Endothelial cell of umbilical vein (primary cell): Measurements from ENCODE around the gene LIPG. TPM values are rescaled to one million over a fixed set of nuclear protein-coding genes. Genes with fewer than 3 reads are reported as not detected.

Experiments used
- BruUV-seq: library from RNA; stranded (reverse); fragments of 400-500 nt; replicated peaks from 2 replicates; lab custom pipeline; 2021; lab: Mats Ljungman, UMichigan
- CTCF ChIA-PET: fragments of 300-600, 350-600 bp; sonication (Branson Sonifier 250); formaldehyde crosslinking; loops from one replicate; lab custom pipeline; 2021; ENCODE audit warnings: antibody characterized with exemption, inconsistent platforms; lab: Charles Lee
- POLR2A ChIA-PET: fragments of 300-600, 350-600 bp; sonication (Branson Sonifier 250); formaldehyde crosslinking; loops from one replicate; lab custom pipeline; 2021; ENCODE audit warnings: antibody characterized with exemption, inconsistent platforms; lab: Charles Lee
- DNase-seq: peaks from one replicate; pipeline ENCODE4 v3.0.0-alpha.2; 2011; ENCODE audit warnings: low read depth, low spot score
- FAIRE-seq: peaks from 2 replicates; lab custom pipeline; 2011; peaks lifted over from hg19 to GRCh38; lab: Jason Lieb, UNC
- H2AFZ ChIP-seq: 2 replicates; pipeline ENCODE4 v1.6.0; 2012; ENCODE audit warnings: low read depth, low read length, control low read depth, inconsistent platforms
- H3K27ac ChIP-seq: 2 replicates; pipeline ENCODE4 v1.5.1; 2011; ENCODE audit warnings: low read depth, mild to moderate bottlenecking, control low read depth, low read length, moderate library complexity; ENCODE audit not compliant: insufficient read depth
- H3K27me3 ChIP-seq, 2 experiments: 2 replicates each; pipeline versions ENCODE4 v1.6.0 to v1.6.1; 2011; ENCODE audit warnings: low read length in 2 of 2, mixed read lengths in 1 of 2; ENCODE audit not compliant: control insufficient read depth in 2 of 2, insufficient read depth in 2 of 2
- H3K36me3 ChIP-seq, 2 experiments: 2 replicates in 1 of 2; 3 replicates in 1 of 2; pipeline ENCODE4 v1.5.1; 2011; ENCODE audit warnings: low read length in 2 of 2, mild to moderate bottlenecking in 1 of 2, moderate library complexity in 1 of 2; ENCODE audit not compliant: control insufficient read depth in 2 of 2, insufficient read depth in 2 of 2; ENCODE audit errors: extremely low read depth in 1 of 2
- H3K4me1 ChIP-seq: 3 replicates; pipeline ENCODE4 v1.5.1; 2011; ENCODE audit warnings: mild to moderate bottlenecking, low read length; ENCODE audit not compliant: control insufficient read depth, insufficient read depth; ENCODE audit errors: extremely low read depth
- H3K4me2 ChIP-seq: 2 replicates; pipeline ENCODE4 v1.6.1; 2011; ENCODE audit warnings: low read length, control low read depth, mixed read lengths; ENCODE audit not compliant: insufficient read depth
- H3K4me3 ChIP-seq, 3 experiments: fragments of 200-600 bp in 1 of 3; sonication (generic), shearing (Covaris generic) in 1 of 3; replicated peaks in 1 of 3; 2 replicates each; pipeline ENCODE4 v1.5.1; 2011 to 2016; ENCODE audit warnings: control low read depth in 3 of 3, low read length in 3 of 3, mild to moderate bottlenecking in 2 of 3, inconsistent platforms in 1 of 3, low read depth in 1 of 3, moderate library complexity in 1 of 3; ENCODE audit not compliant: insufficient read depth in 1 of 3
- H3K79me2 ChIP-seq: 2 replicates; pipeline ENCODE4 v1.6.0; 2012; ENCODE audit warnings: low read length, inconsistent platforms; ENCODE audit not compliant: control insufficient read depth, insufficient read depth
- H3K9ac ChIP-seq: replicated peaks from 2 replicates; pipeline ENCODE3; 2011; ENCODE audit warnings: low read length, control low read depth; ENCODE audit not compliant: insufficient read depth; ENCODE audit errors: extremely low read depth
- H3K9me1 ChIP-seq: replicated peaks from 3 replicates; pipeline ENCODE4 v1.6.0; 2011; ENCODE audit warnings: mild to moderate bottlenecking, low read length; ENCODE audit not compliant: control insufficient read depth, insufficient read depth; ENCODE audit errors: extremely low read depth
- H3K9me3 ChIP-seq: replicated peaks from 2 replicates; pipeline ENCODE4 v1.5.1; 2012; ENCODE audit warnings: low read length, inconsistent platforms; ENCODE audit not compliant: control insufficient read depth, insufficient read depth
- H4K20me1 ChIP-seq: replicated peaks from 2 replicates; pipeline ENCODE3; 2011; ENCODE audit warnings: mild to moderate bottlenecking, low read length; ENCODE audit not compliant: control insufficient read depth, insufficient read depth; ENCODE audit errors: extremely low read depth
- CTCF ChIP-seq, 2 donors: IDR thresholded peaks; 1 replicate in 1 of 2; 2 replicates in 1 of 2; pipeline ENCODE4 v1.5.1; 2011; ENCODE audit warnings: low read length in 2 of 2, mild to moderate bottlenecking in 2 of 2, moderate library complexity in 2 of 2, control low read depth in 1 of 2, inconsistent platforms in 1 of 2, low read depth in 1 of 2; ENCODE audit not compliant: insufficient read depth in 1 of 2; ENCODE audit errors: extremely low read depth in 1 of 2
- EZH2 ChIP-seq: IDR thresholded peaks from 2 replicates; pipeline ENCODE4 v1.6.1; 2012; ENCODE audit warnings: borderline replicate concordance, low read depth, mild to moderate bottlenecking, moderate library complexity, low read length, inconsistent platforms; ENCODE audit not compliant: severe bottlenecking
- FOS ChIP-seq: IDR thresholded peaks from 2 replicates; pipeline ENCODE4 v1.6.1; 2011; ENCODE audit warnings: mild to moderate bottlenecking, low read length, moderate library complexity, borderline replicate concordance; ENCODE audit not compliant: insufficient read depth
- GATA2 ChIP-seq: IDR thresholded peaks from 2 replicates; pipeline ENCODE4 v1.7.0; 2011; ENCODE audit warnings: low read depth, mild to moderate bottlenecking, moderate library complexity, mixed read lengths, low read length; ENCODE audit not compliant: insufficient read length, insufficient read depth
- JUN ChIP-seq: IDR thresholded peaks from 2 replicates; pipeline ENCODE4 v1.6.1; 2011; ENCODE audit warnings: borderline replicate concordance, low read depth; ENCODE audit not compliant: insufficient read length, insufficient read depth
- MAX ChIP-seq: IDR thresholded peaks from 2 replicates; pipeline ENCODE4 v1.6.1; 2011; ENCODE audit not compliant: insufficient read depth, insufficient read length
- MYC ChIP-seq: IDR thresholded peaks from one replicate; pipeline ENCODE4 v1.6.1; 2011; ENCODE audit warnings: mild to moderate bottlenecking, low read depth, low read length
- POLR2A ChIP-seq: IDR thresholded peaks from 2 replicates; pipeline ENCODE4 v1.6.1; 2012; ENCODE audit warnings: low read depth, mild to moderate bottlenecking, control low read depth, low read length
- POLR2AphosphoS5 ChIP-seq: IDR thresholded peaks from 2 replicates; pipeline ENCODE4 v1.6.1; 2012; ENCODE audit warnings: low read depth, mild to moderate bottlenecking, control low read depth, low read length, moderate library complexity; ENCODE audit not compliant: insufficient read depth
- dilution Hi-C: fragments of 300-500 bp; cut with MboI; formaldehyde crosslinking; loops from one replicate; pipeline ENCODE4 v1.15.0; 2019; ENCODE audit warnings: low sequenced_read_pairs; ENCODE audit not compliant: extremely low pct_ligation_motif_present
- intact Hi-C: fragments of 100-400 bp; cut with micrococcal nuclease; formaldehyde crosslinking; loops from one replicate; pipeline ENCODE4 v1.10.0; 2022
- polyA plus RNA-seq, 4 experiments: library from polyadenylated mRNA; depleted of rRNA in 3 of 4; stranded (reverse) in 3 of 4; unstranded in 1 of 4; fragments of >200 nt; gene quantifications; 2 replicates each; pipeline versions ENCODE4 v1.2.1 to v1.2.3, GENCODE V29; 2011 to 2012; ENCODE audit warnings: missing spikeins in 1 of 4
- total RNA-seq: library from RNA; stranded (reverse); gene quantifications from 2 replicates; pipeline ENCODE4 v1.2.3, GENCODE V29; 2021

Gene LIPG
- total and polyA plus RNA-seq, 2 donors (not counting 3 experiments of a cell fraction or from before 2014, with no cell fraction given): 80.6 to 86.3 TPM

GRCh38 chr18:49588971-49589370, 27.1 kb downstream of the LIPG start:
- FAIRE-seq (no peak), DNase-seq (no peak)
- Histone ChIP-seq H3K79me2 (no peaks in the 10 kb centered on the region), H2AFZ (no peak overlapping the region), H3K4me1 (no peaks in the 10 kb centered on the region), H3K9me1 (no peaks in the 10 kb centered on the region), H3K36me3 (peaks cover 18% of the 10 kb centered on the region in 2 experiments), H3K9me3 (no peaks in the 10 kb centered on the region), H3K27ac (no peak overlapping the region), H3K4me2 (no peak overlapping the region), H3K27me3 (no peaks in the 10 kb centered on the region), H3K4me3 (no peak overlapping the region), H4K20me1 (no peaks in the 10 kb centered on the region), H3K9ac (no peak overlapping the region)
- BruUV-seq: no TSS peak
- TF ChIP-seq CTCF (IDR thresholded peaks at IDR 0.05; ENCODE audit: extremely low read depth in 1 of 2, insufficient read depth in 1 of 2, low read depth in 1 of 2, low read length in 2 of 2): no peak
- TF ChIP-seq POLR2A: no peak
- no peak for TF ChIP-seq FOS
- TF ChIP-seq MAX: no peak
- TF ChIP-seq GATA2: no peak
- no peak for TF ChIP-seq POLR2AphosphoS5
- no peak for TF ChIP-seq MYC
- TF ChIP-seq JUN: no peak
- TF ChIP-seq EZH2: no peak
- intact Hi-C loops (no loop called here), dilution Hi-C loops (no loop called here)
- ChIA-PET CTCF (no interaction called here), POLR2A (no interaction called here)
